Prostate gland (tissue), 2 donors: ENCODE data around the gene MGST1. TPM values are rescaled to one million over a fixed set of nuclear protein-coding genes. Genes with fewer than 3 reads are reported as not detected.

Experiments used
- DNase-seq: peaks from one replicate; pipeline ENCODE4 v3.0.0-alpha.2; 2019; ENCODE audit warnings: low spot score
- H3K27ac ChIP-seq, 2 donors: fragments of 200-600 bp; sonication (generic); 2 replicates each; pipeline ENCODE4 v1.5.1; 2017 to 2019
- H3K27me3 ChIP-seq: fragments of 200-600 bp; sonication (generic); replicated peaks from 2 replicates; pipeline ENCODE4 v1.5.1; 2019; ENCODE audit not compliant: insufficient read depth
- H3K36me3 ChIP-seq, 2 donors: fragments of 200-600 bp; sonication (generic); 1 replicate in 1 of 2; 2 replicates in 1 of 2; pipeline versions ENCODE4 v1.5.1 to v1.8.1; 2017 to 2019
- H3K4me1 ChIP-seq: fragments of 200-600 bp; sonication (generic); replicated peaks from 2 replicates; pipeline ENCODE4 v1.5.1; 2019
- H3K4me3 ChIP-seq, 2 donors: fragments of 200-600 bp; sonication (generic); 2 replicates each; pipeline ENCODE4 v1.5.1; 2017 to 2019
- H3K9me3 ChIP-seq: fragments of 200-600 bp; sonication (generic); 2 replicates; pipeline ENCODE4 v1.5.1; 2017
- CTCF ChIP-seq, 4 experiments: fragments of 200-600 bp in 2 of 4; fragments of 450-650 bp in 2 of 4; sonication (generic) in 2 of 4; IDR thresholded peaks; 1 replicate in 3 of 4; 2 replicates in 1 of 4; pipeline ENCODE4 v1.5.1; 2016 to 2019; ENCODE audit warnings: antibody characterized with exemption in 4 of 4, mild to moderate bottlenecking in 2 of 4, moderate library complexity in 2 of 4
- POLR2A ChIP-seq: fragments of 450-650 bp; IDR thresholded peaks from one replicate; pipeline ENCODE4 v1.6.1; 2016; ENCODE audit warnings: antibody characterized with exemption, mild to moderate bottlenecking
- POLR2AphosphoS5 ChIP-seq: sonication (generic); formaldehyde crosslinking; IDR thresholded peaks from one replicate; pipeline ENCODE4 v1.6.1; 2017; ENCODE audit warnings: antibody characterized with exemption
- WGBS: methylation state at CpG from one replicate; pipeline ENCODE4 v1.1.5; 2018; 5-methylcytosine and 5-hydroxymethylcytosine counted together
- intact Hi-C: fragments of 100-400 bp; cut with DNase I; formaldehyde crosslinking; loops from one replicate; pipeline ENCODE4 v1.14.2; 2022
- total RNA-seq, 2 donors: library from RNA; depleted of rRNA; stranded (reverse); fragments of >200 nt; gene quantifications; one replicate each; pipeline ENCODE4 v1.1.0, GENCODE V29; 2016

Gene MGST1
- total RNA-seq, 2 donors from 2014 or later: 28.4 to 218 TPM

- TF ChIP-seq POLR2AphosphoS5 (peak; percentile 63), CTCF (IDR thresholded peaks at IDR 0.05) (no peak)
- H3K27ac ChIP-seq: peak overlapping the region; percentile 20 to 27
- H3K4me1 ChIP-seq: no peaks in the 10 kb centered on the region
- no peaks in the 10 kb centered on the region for H3K36me3 ChIP-seq
- H3K9me3 ChIP-seq: no peaks in the 10 kb centered on the region
- 64% methylated on average over 2 of the region's 2 CpGs for WGBS
- DNase-seq: peak; percentile 25
- no peaks in the 10 kb centered on the region for H3K27me3 ChIP-seq
- intact Hi-C loops: no loop called here
- no peak overlapping the region for H3K4me3 ChIP-seq
Measured at GRCh38 chr12:16331998-16332397, 15.4 kb upstream of the MGST1 start.

GRCh38 chr12:16335838-16336237 is 11.6 kb upstream of the MGST1 start:
- Histone ChIP-seq H3K27me3 (no peaks in the 10 kb centered on the region), H3K4me1 (no peaks in the 10 kb centered on the region), H3K9me3 (no peaks in the 10 kb centered on the region), H3K36me3 (no peaks in the 10 kb centered on the region), H3K4me3 (no peak overlapping the region), H3K27ac (no peak overlapping the region)
- intact Hi-C loops: no loop called here
- DNase-seq: no peak
- TF ChIP-seq POLR2AphosphoS5 (no peak), CTCF (IDR thresholded peaks at IDR 0.05) (no peak), POLR2A (no peak)
- 60% methylated on average over 4 of the region's 4 CpGs for WGBS

DNA sequence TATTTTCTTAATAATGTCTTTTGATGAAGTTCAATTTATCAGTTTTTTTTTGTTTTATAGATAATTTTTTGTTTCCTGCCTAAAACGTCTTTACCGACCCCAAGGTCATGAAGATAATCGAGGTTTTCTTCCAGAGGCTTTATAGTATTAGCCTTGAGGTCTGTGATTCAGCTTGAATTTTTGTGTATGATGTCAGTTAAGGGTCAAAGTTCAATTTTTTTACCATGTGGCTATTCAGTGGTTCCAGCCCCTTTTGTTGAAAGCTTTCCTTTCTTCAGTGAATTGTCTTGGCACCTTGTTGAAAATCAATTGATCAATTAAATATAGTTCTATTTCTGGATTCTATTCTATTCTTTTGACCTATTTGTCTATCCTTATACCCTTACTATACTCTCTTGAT is 3.2 kb upstream of the MGST1 start:
- H3K27ac ChIP-seq: no peak overlapping the region
- TF ChIP-seq POLR2A (no peak), POLR2AphosphoS5 (no peak), CTCF (IDR thresholded peaks at IDR 0.05) (no peak)
- no peaks in the 10 kb centered on the region for H3K36me3 ChIP-seq
- H3K4me3 ChIP-seq: no peak overlapping the region
- intact Hi-C loops: no loop called here
- no peaks in the 10 kb centered on the region for H3K9me3 ChIP-seq
- 88% methylated on average over 3 of the region's 3 CpGs for WGBS
- no peaks in the 10 kb centered on the region for H3K4me1 ChIP-seq
- DNase-seq: no peak
- H3K27me3 ChIP-seq: no peaks in the 10 kb centered on the region

DNA sequence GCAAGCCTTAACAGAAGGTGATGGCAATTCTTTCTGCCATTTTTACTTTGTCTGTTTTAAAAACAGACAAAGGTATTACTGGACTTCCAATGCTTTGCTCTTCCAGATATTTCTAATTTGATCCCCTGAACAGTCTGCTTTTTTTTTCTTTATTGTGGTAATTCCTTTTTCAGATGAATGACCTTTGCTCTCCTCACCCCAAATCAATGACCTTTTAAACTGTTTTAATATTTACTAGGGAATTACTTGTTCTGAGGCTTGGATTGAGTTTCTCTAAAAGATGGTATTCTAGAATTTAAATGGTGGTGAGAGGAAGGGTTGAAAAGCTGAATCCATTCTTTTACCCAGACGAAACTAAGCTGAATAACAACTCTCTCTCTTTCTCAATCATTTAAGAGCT is 2.3 kb upstream of the MGST1 start:
- Histone ChIP-seq H3K4me1 (no peaks in the 10 kb centered on the region), H3K27me3 (no peaks in the 10 kb centered on the region), H3K36me3 (no peaks in the 10 kb centered on the region), H3K4me3 (no peak overlapping the region), H3K27ac (no peak overlapping the region), H3K9me3 (no peaks in the 10 kb centered on the region)
- no peak for DNase-seq
- intact Hi-C loops: no loop called here
- 89% methylated on average over 1 of the region's 1 CpG for WGBS
- no peak for TF ChIP-seq POLR2AphosphoS5

DNA sequence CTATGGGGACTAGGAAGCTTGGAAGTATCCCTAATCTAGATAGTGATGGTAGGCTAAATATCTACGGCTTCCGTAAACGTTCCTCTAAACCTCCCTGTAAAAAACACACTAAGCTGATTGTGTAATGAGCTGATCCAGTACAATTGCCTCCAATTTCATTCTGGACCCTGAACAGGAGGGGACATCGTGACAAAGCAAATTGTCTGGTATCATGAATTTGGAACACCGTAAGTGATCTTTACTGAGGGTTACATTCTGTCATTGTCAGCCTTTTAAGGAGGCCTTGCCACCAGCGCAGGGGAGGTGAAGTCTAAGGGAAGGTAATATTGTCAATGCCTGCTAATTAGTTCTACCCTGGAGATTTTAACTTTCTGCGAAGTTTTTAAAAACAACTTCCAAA is 487 bp upstream of the MGST1 start:
- TF ChIP-seq POLR2AphosphoS5 (no peak), POLR2A (no peak), CTCF (IDR thresholded peaks at IDR 0.05) (no peak)
- Histone ChIP-seq H3K27ac (peak overlapping the region; percentile 77 to 79), H3K4me1 (no peaks in the 10 kb centered on the region), H3K27me3 (no peaks in the 10 kb centered on the region), H3K9me3 (no peaks in the 10 kb centered on the region), H3K4me3 (peak overlapping the region; percentile 36 to 42), H3K36me3 (no peaks in the 10 kb centered on the region)
- intact Hi-C loops: no loop called here
- 51% methylated on average over 7 of the region's 7 CpGs for WGBS
- no peak for DNase-seq
